IMR-90 (cell line): Measurements from ENCODE around the gene FOXS1. TPM values are rescaled to one million over a fixed set of nuclear protein-coding genes. Genes with fewer than 3 reads are reported as not detected.

ENCODE experiments used
- ATAC-seq: fragments of 200-7000 bp; cut with Tn5 transposase; 2 replicates; pipeline ENCODE4 v1.9.1; 2020; ENCODE audit warnings: low read depth, mild to moderate bottlenecking, moderate library complexity
- BruUV-seq: library from RNA; stranded (reverse); fragments of 400-500 nt; replicated peaks from 2 replicates; lab custom pipeline; 2021; lab: Mats Ljungman, UMichigan
- CTCF ChIA-PET: fragments of 300-600 bp; formaldehyde crosslinking; extraction: SDS; loops from one replicate; lab custom pipeline; 2021; ENCODE audit warnings: antibody characterized with exemption; lab: Yijun Ruan, JAX
- POLR2A ChIA-PET: fragments of 300-600 bp; sonication (Branson Sonifier 250); formaldehyde crosslinking; loops from one replicate; lab custom pipeline; 2022; ENCODE audit warnings: antibody characterized with exemption; ENCODE audit not compliant: unreplicated experiment; lab: Charles Lee
- DNase-seq: peaks from one replicate; pipeline ENCODE4 v3.0.0; 2013
- H2AFZ ChIP-seq: replicated peaks from 2 replicates; pipeline ENCODE3; 2013; ENCODE audit warnings: low read length, mild to moderate bottlenecking; ENCODE audit not compliant: poor library complexity
- H2AK5ac ChIP-seq: 2 replicates; pipeline ENCODE4 v1.6.1; 2013; ENCODE audit warnings: low read depth, low read length, inconsistent platforms
- H2AK9ac ChIP-seq: replicated peaks from 2 replicates; pipeline ENCODE3; 2013; ENCODE audit warnings: mild to moderate bottlenecking, low read depth, low read length, moderate library complexity; ENCODE audit not compliant: poor library complexity
- H2BK120ac ChIP-seq: 2 replicates; pipeline ENCODE4 v1.6.1; 2013; ENCODE audit warnings: low read depth, low read length, inconsistent platforms
- H2BK15ac ChIP-seq: 3 replicates; pipeline ENCODE4 v1.6.1; 2013; ENCODE audit warnings: low read depth, low read length, inconsistent platforms
- H2BK20ac ChIP-seq: 2 replicates; pipeline ENCODE4 v1.6.1; 2013; ENCODE audit warnings: low read depth, mild to moderate bottlenecking, inconsistent platforms, low read length, moderate library complexity
- H2BK5ac ChIP-seq: 2 replicates; pipeline ENCODE4 v1.6.1; 2013; ENCODE audit warnings: mild to moderate bottlenecking, low read depth, low read length, inconsistent platforms; ENCODE audit not compliant: poor library complexity, severe bottlenecking
- H3K14ac ChIP-seq: replicated peaks from 2 replicates; pipeline ENCODE4 v1.6.1; 2013; ENCODE audit warnings: low read depth, low read length, inconsistent platforms
- H3K18ac ChIP-seq: 2 replicates; pipeline ENCODE4 v1.6.1; 2013; ENCODE audit warnings: low read depth, low read length, control low read depth
- H3K23ac ChIP-seq: 2 replicates; pipeline ENCODE4 v1.6.1; 2013; ENCODE audit warnings: low read depth, low read length, inconsistent platforms
- H3K27ac ChIP-seq: 2 replicates; pipeline ENCODE4 v1.5.1; 2013; ENCODE audit warnings: mild to moderate bottlenecking, control low read depth, low read length; ENCODE audit not compliant: insufficient read depth
- H3K27me3 ChIP-seq: 2 replicates; pipeline ENCODE4 v1.6.1; 2013; ENCODE audit warnings: low read length; ENCODE audit not compliant: control insufficient read depth, insufficient read depth
- H3K36me3 ChIP-seq: 2 replicates; pipeline ENCODE4 v1.6.1; 2013; ENCODE audit warnings: low read length, mixed read lengths; ENCODE audit not compliant: control insufficient read depth, insufficient read depth
- H3K4ac ChIP-seq: 2 replicates; pipeline ENCODE4 v1.6.1; 2013; ENCODE audit warnings: low read depth, low read length, inconsistent platforms
- H3K4me1 ChIP-seq: 2 replicates; pipeline ENCODE4 v1.6.1; 2013; ENCODE audit warnings: low read length, mixed read lengths; ENCODE audit not compliant: control insufficient read depth, insufficient read depth
- H3K4me2 ChIP-seq: 2 replicates; pipeline ENCODE4 v1.6.1; 2013; ENCODE audit warnings: low read depth, mild to moderate bottlenecking, control low read depth, low read length, moderate library complexity
- H3K4me3 ChIP-seq: 2 replicates; pipeline ENCODE4 v1.5.1; 2013; ENCODE audit warnings: low read depth, mild to moderate bottlenecking, control low read depth, low read length, moderate library complexity; ENCODE audit not compliant: insufficient read depth
- H3K56ac ChIP-seq: 2 replicates; pipeline ENCODE4 v1.6.1; 2013; ENCODE audit warnings: low read length, inconsistent platforms; ENCODE audit not compliant: insufficient read depth; ENCODE audit errors: extremely low read depth
- H3K79me1 ChIP-seq, 2 experiments: 2 replicates each; pipeline ENCODE4 v1.6.1; 2013; ENCODE audit warnings: low read length in 2 of 2, inconsistent platforms in 1 of 2, low read depth in 1 of 2
- H3K9ac ChIP-seq: 2 replicates; pipeline ENCODE4 v1.6.1; 2013; ENCODE audit warnings: low read depth, low read length, control low read depth
- H3K9me1 ChIP-seq: 2 replicates; pipeline ENCODE4 v1.6.1; 2013; ENCODE audit warnings: low read length, inconsistent platforms; ENCODE audit not compliant: insufficient read depth
- H3K9me3 ChIP-seq: 2 replicates; pipeline ENCODE4 v1.6.1; 2013; ENCODE audit warnings: low read length; ENCODE audit not compliant: control insufficient read depth, insufficient read depth
- H4K20me1 ChIP-seq: 2 replicates; pipeline ENCODE4 v1.6.1; 2013; ENCODE audit warnings: low read length, inconsistent platforms; ENCODE audit not compliant: insufficient read depth
- H4K5ac ChIP-seq: 2 replicates; pipeline ENCODE4 v1.6.1; 2013; ENCODE audit warnings: mild to moderate bottlenecking, low read depth, low read length, control low read depth
- H4K8ac ChIP-seq, 2 experiments: 2 replicates each; pipeline ENCODE4 v1.6.1; 2013; ENCODE audit warnings: low read depth in 2 of 2, low read length in 2 of 2, control low read depth in 1 of 2, inconsistent platforms in 1 of 2
- H4K91ac ChIP-seq: 2 replicates; pipeline ENCODE4 v1.6.1; 2013; ENCODE audit warnings: low read depth, low read length, inconsistent platforms; ENCODE audit not compliant: insufficient read depth
- BHLHE40 ChIP-seq: fragments of 150-350 bp; IDR thresholded peaks from 2 replicates; pipeline ENCODE4 v1.6.1; 2016; ENCODE audit warnings: mild to moderate bottlenecking, low read depth, low read length
- CEBPB ChIP-seq: IDR thresholded peaks from 2 replicates; pipeline ENCODE4 v1.6.1; 2012; ENCODE audit warnings: low read depth, low read length, improper control_type of control experiment
- CHD1 ChIP-seq: IDR thresholded peaks from 2 replicates; pipeline ENCODE4 v1.6.1; 2012; ENCODE audit warnings: low read depth, low read length, improper control_type of control experiment
- ELK1 ChIP-seq: fragments of 150-350 bp; IDR thresholded peaks from 2 replicates; pipeline ENCODE4 v1.6.1; 2016; ENCODE audit warnings: low read depth, mild to moderate bottlenecking, low read length, moderate library complexity, borderline replicate concordance
- FOS ChIP-seq: fragments of 150-350 bp; IDR thresholded peaks from 2 replicates; pipeline ENCODE4 v1.6.1; 2016; ENCODE audit warnings: low read depth, low read length
- MAFK ChIP-seq: IDR thresholded peaks from 2 replicates; pipeline ENCODE4 v1.6.1; 2012; ENCODE audit warnings: low read depth, low read length, improper control_type of control experiment
- MAZ ChIP-seq: IDR thresholded peaks from 2 replicates; pipeline ENCODE4 v1.6.1; 2012; ENCODE audit warnings: low read depth, mild to moderate bottlenecking, low read length, improper control_type of control experiment, moderate library complexity, borderline replicate concordance
- RFX5 ChIP-seq: IDR thresholded peaks from 2 replicates; pipeline ENCODE4 v1.8.0; 2012; ENCODE audit warnings: low read depth, mild to moderate bottlenecking, low read length, moderate library complexity
- SMC3 ChIP-seq: fragments of 150-350 bp; IDR thresholded peaks from 2 replicates; pipeline ENCODE4 v1.6.1; 2016; ENCODE audit warnings: low read depth, mild to moderate bottlenecking, antibody characterized with exemption, low read length, moderate library complexity
- USF2 ChIP-seq: fragments of 150-350 bp; IDR thresholded peaks from 2 replicates; pipeline ENCODE4 v1.6.1; 2017; ENCODE audit warnings: mild to moderate bottlenecking, antibody characterized with exemption, low read length, low read depth
- WGBS, 2 experiments: methylation state at CpG; one replicate each; pipeline versions ENCODE4 v1.1.5 to v1.1.7; 2013; ENCODE audit warnings: missing lambda C conversion rate in 2 of 2; ENCODE audit not compliant: insufficient read length in 1 of 2; ENCODE audit errors: extremely low coverage in 2 of 2; 5-methylcytosine and 5-hydroxymethylcytosine counted together
- dilution Hi-C: fragments of 300-500 bp; cut with HindIII; formaldehyde crosslinking; loops from one replicate; pipeline ENCODE4 v1.14.3; 2018; ENCODE audit warnings: low sequenced_read_pairs; ENCODE audit not compliant: unreplicated experiment
- in situ Hi-C: fragments of 300-500 bp; cut with MboI; formaldehyde crosslinking; loops from 3 replicates; pipeline ENCODE4 v1.14.3; 2019; ENCODE audit warnings: low sequenced_read_pairs, inconsistent platforms, mixed read lengths
- intact Hi-C: fragments of 100-400 bp; cut with micrococcal nuclease; formaldehyde crosslinking; loops from 2 replicates; pipeline ENCODE4 v1.10.0; 2022
- polyA plus RNA-seq, 3 experiments: library from polyadenylated mRNA; depleted of rRNA; stranded (reverse); fragments of >200 nt; gene quantifications; 2 replicates each; pipeline ENCODE4 v1.2.3, GENCODE V29; 2012; ENCODE audit warnings: low replicate concordance in 1 of 3
- total RNA-seq: library from RNA; depleted of rRNA; stranded (reverse); fragments of >200 nt; gene quantifications from 2 replicates; pipeline ENCODE4 v1.2.3, GENCODE V29; 2012
- TF ChIP-seq, protein P1 (sequence below): conservative IDR thresholded peaks from 2 replicates; pipeline ENCODE4 v1.5.1; 2012; ENCODE audit warnings: mild to moderate bottlenecking, low read depth, low read length, improper control_type of control experiment

Gene FOXS1
- total and polyA plus RNA-seq, 2 of the 4 experiments (the other 2 are of a cell fraction), result not detected

GRCh38 chr20:31840906-31841816 lies 4.2 kb downstream of the FOXS1 start:
- Histone ChIP-seq H3K4me1 (peaks cover 25% of the 10 kb centered on the region), H2BK15ac (no peak overlapping the region), H3K36me3 (no peaks in the 10 kb centered on the region), H2AK5ac (peak overlapping the region; percentile 74), H2AK9ac (peak overlapping the region; percentile 26), H2AFZ (no peak overlapping the region), H3K4me2 (no peak overlapping the region), H2BK120ac (no peak overlapping the region), H3K27ac (no peak overlapping the region), H2BK5ac (no peak overlapping the region), H3K4ac (peak overlapping the region; percentile 65), H3K14ac (no peak overlapping the region), H3K27me3 (no peaks in the 10 kb centered on the region; the same call in 1 of the 2 replicates), H3K4me3 (no peak overlapping the region), H3K9me1 (peaks cover 30% of the 10 kb centered on the region), H3K79me1 (0 out of 4 replicates have a peak, but pooled peaks cover 0 to 4% of the 10 kb centered on the region in 2 experiments), H3K56ac (no peak overlapping the region), H4K91ac (no peak overlapping the region; the same call in 1 of the 2 replicates), H2BK20ac (peak overlapping the region; percentile 46; the same call in 1 of the 2 replicates), H4K20me1 (peaks cover 25% of the 10 kb centered on the region), H3K18ac (no peak overlapping the region), H3K23ac (no peak overlapping the region), H4K5ac (no peak overlapping the region), H3K9me3 (no peaks in the 10 kb centered on the region), H3K9ac (no peak overlapping the region), H4K8ac (no peak overlapping the region)
- intact Hi-C loops, result no loop called here
- BruUV-seq, result no TSS peak
- in situ Hi-C loops, result loop anchor here (25.0 kb wide), 2 partner anchors 646 to 821 kb away; partner anchors contain the start of gene C20orf203
- dilution Hi-C loops, result no loop called here
- POLR2A ChIA-PET, result no interaction called here
- no peak for TF ChIP-seq MAZ
- TF ChIP-seq, protein P1, sequence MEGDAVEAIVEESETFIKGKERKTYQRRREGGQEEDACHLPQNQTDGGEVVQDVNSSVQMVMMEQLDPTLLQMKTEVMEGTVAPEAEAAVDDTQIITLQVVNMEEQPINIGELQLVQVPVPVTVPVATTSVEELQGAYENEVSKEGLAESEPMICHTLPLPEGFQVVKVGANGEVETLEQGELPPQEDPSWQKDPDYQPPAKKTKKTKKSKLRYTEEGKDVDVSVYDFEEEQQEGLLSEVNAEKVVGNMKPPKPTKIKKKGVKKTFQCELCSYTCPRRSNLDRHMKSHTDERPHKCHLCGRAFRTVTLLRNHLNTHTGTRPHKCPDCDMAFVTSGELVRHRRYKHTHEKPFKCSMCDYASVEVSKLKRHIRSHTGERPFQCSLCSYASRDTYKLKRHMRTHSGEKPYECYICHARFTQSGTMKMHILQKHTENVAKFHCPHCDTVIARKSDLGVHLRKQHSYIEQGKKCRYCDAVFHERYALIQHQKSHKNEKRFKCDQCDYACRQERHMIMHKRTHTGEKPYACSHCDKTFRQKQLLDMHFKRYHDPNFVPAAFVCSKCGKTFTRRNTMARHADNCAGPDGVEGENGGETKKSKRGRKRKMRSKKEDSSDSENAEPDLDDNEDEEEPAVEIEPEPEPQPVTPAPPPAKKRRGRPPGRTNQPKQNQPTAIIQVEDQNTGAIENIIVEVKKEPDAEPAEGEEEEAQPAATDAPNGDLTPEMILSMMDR, result no peak
- no peak for TF ChIP-seq SMC3
- no peak for TF ChIP-seq MAFK
- TF ChIP-seq USF2, result no peak
- TF ChIP-seq CHD1, result no peak
- no peak for TF ChIP-seq BHLHE40
- TF ChIP-seq CEBPB, result no peak
- TF ChIP-seq RFX5, result no peak
- no peak for TF ChIP-seq FOS
- TF ChIP-seq ELK1, result no peak
- CTCF ChIA-PET, result no interaction called here
- ATAC-seq, result no peak
- DNase-seq, result no peak
- WGBS, 2 experiments, result no CpG with 5 or more reads among the region's 15 CpGs
